ENCODE results near the gene ST6GALNAC6.

DNA sequence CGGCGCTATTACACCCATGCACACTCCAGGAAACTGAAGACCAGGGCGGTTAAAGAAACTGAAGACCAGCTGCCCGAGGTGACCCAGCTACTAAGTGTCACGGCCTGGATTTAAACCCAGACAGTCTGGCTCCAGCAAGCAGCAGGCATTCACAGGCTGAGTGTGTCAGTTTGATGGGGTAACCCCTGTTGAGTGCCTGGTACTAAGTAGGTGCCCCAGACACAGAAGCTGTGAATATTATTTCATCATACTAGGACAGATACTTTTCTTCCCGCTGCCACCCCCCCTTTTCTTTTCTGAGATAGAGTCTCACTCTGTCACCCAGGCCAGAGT lies 52.3 kb downstream of the ST6GALNAC6 start:
- TF ChIP-seq, protein P1, sequence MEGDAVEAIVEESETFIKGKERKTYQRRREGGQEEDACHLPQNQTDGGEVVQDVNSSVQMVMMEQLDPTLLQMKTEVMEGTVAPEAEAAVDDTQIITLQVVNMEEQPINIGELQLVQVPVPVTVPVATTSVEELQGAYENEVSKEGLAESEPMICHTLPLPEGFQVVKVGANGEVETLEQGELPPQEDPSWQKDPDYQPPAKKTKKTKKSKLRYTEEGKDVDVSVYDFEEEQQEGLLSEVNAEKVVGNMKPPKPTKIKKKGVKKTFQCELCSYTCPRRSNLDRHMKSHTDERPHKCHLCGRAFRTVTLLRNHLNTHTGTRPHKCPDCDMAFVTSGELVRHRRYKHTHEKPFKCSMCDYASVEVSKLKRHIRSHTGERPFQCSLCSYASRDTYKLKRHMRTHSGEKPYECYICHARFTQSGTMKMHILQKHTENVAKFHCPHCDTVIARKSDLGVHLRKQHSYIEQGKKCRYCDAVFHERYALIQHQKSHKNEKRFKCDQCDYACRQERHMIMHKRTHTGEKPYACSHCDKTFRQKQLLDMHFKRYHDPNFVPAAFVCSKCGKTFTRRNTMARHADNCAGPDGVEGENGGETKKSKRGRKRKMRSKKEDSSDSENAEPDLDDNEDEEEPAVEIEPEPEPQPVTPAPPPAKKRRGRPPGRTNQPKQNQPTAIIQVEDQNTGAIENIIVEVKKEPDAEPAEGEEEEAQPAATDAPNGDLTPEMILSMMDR (conservative IDR thresholded peaks at IDR 0.05 in 1 of 2, IDR thresholded peaks at IDR 0.05 in 1 of 2; ENCODE audit: extremely low read depth in 1 of 2, insufficient read depth in 1 of 2, low read depth in 1 of 2, low read length in 2 of 2), result no peak
- TF ChIP-seq EZH2 (IDR thresholded peaks at IDR 0.05; ENCODE audit: borderline replicate concordance, low read length), result no peak

Data from mammary epithelial cell (primary cell).